GM18508 (cell line): Measurements from ENCODE around the gene CSTPP1.
"Not testable (repeated sequence)": the region's sequence is repeated elsewhere in the genome, so short reads cannot be mapped to it uniquely, and the experiment has no call there.

ENCODE experiments used
- ATAC-seq: cut with Tn5 transposase; IDR thresholded peaks from one replicate; pipeline ENCODE4 v1.9.1; 2021; ENCODE audit warnings: moderate number of reproducible peaks; ENCODE audit not compliant: insufficient read depth, unreplicated experiment

Gene CSTPP1

GRCh38 chr11:47118958-47119688 lies 182.6 kb downstream of the CSTPP1 start:
- ATAC-seq: not testable (repeated sequence)

GRCh38 chr11:47121056-47121455 lies 184.5 kb downstream of the CSTPP1 start:
- no peak for ATAC-seq

GRCh38 chr11:47121731-47122130 lies 185.2 kb downstream of the CSTPP1 start:
- ATAC-seq: no peak

- ATAC-seq: no peak
Measured at GRCh38 chr11:47123094-47123493, 186.5 kb downstream of the CSTPP1 start.

GRCh38 chr11:47124675-47125074 lies 188.1 kb downstream of the CSTPP1 start:
- no peak for ATAC-seq

- no peak for ATAC-seq
Measured at GRCh38 chr11:47125083-47125482, 188.5 kb downstream of the CSTPP1 start.

- no peak for ATAC-seq
Measured at GRCh38 chr11:47127213-47127612, 190.7 kb downstream of the CSTPP1 start.

GRCh38 chr11:47130543-47130942 lies 194.0 kb downstream of the CSTPP1 start:
- ATAC-seq: no peak

GRCh38 chr11:47131136-47131535 lies 194.6 kb downstream of the CSTPP1 start:
- no peak for ATAC-seq

- no peak for ATAC-seq
Measured at GRCh38 chr11:47132490-47132889, 195.9 kb downstream of the CSTPP1 start.

GRCh38 chr11:47132981-47133380 lies 196.4 kb downstream of the CSTPP1 start:
- no peak for ATAC-seq

- no peak for ATAC-seq
Measured at GRCh38 chr11:47136327-47136726, 199.8 kb downstream of the CSTPP1 start.

GRCh38 chr11:47136921-47137320 lies 200.4 kb downstream of the CSTPP1 start:
- no peak for ATAC-seq

- ATAC-seq: no peak
Measured at GRCh38 chr11:47137476-47137875, 200.9 kb downstream of the CSTPP1 start.

- no peak for ATAC-seq
Measured at GRCh38 chr11:47139878-47140277, 203.3 kb downstream of the CSTPP1 start.

- no peak for ATAC-seq
Measured at GRCh38 chr11:47143322-47143721, 206.8 kb downstream of the CSTPP1 start.

- no peak for ATAC-seq
Measured at GRCh38 chr11:47144541-47144940, 208.0 kb downstream of the CSTPP1 start.

- ATAC-seq: no peak
Measured at GRCh38 chr11:47147250-47147649, 210.7 kb downstream of the CSTPP1 start.

GRCh38 chr11:47147681-47148080 lies 211.1 kb downstream of the CSTPP1 start:
- no peak for ATAC-seq

GRCh38 chr11:47148270-47148669 lies 211.7 kb downstream of the CSTPP1 start:
- no peak for ATAC-seq

GRCh38 chr11:47148903-47149531 lies 212.5 kb downstream of the CSTPP1 start:
- ATAC-seq: no peak

- ATAC-seq: no peak
Measured at GRCh38 chr11:47149782-47150181, 213.2 kb downstream of the CSTPP1 start.
